Fibroblast of mammary gland (primary cell): ENCODE data around the gene ZNF367.
A peak's percentile ranks its signal among the peaks of the same experiment; 100 is the strongest.

Source experiments
- DNase-seq: peaks from one replicate; pipeline ENCODE4 v3.0.0-alpha.2; 2010; ENCODE audit warnings: low read depth
- H3K4me3 ChIP-seq: 2 replicates; pipeline ENCODE4 v1.5.1; 2011; ENCODE audit warnings: low read depth, mild to moderate bottlenecking, low read length, moderate library complexity; ENCODE audit not compliant: control insufficient read depth
- CTCF ChIP-seq: conservative IDR thresholded peaks from 2 replicates; pipeline ENCODE4 v1.5.1; 2011; ENCODE audit warnings: low read depth, low read length, inconsistent platforms; ENCODE audit not compliant: control insufficient read depth, insufficient read depth

ZNF367 gene

GRCh38 chr9:96460470-96460869 lies 42.3 kb upstream of the ZNF367 start:
- H3K4me3 ChIP-seq = no peak overlapping the region
- peak; percentile 84 for DNase-seq
- no peak for TF ChIP-seq CTCF

GRCh38 chr9:96459268-96460007 lies 41.3 kb upstream of the ZNF367 start:
- TF ChIP-seq CTCF = no peak
- H3K4me3 ChIP-seq = no peak overlapping the region
- no peak for DNase-seq

GRCh38 chr9:96458226-96458625 lies 40.1 kb upstream of the ZNF367 start:
- no peak overlapping the region for H3K4me3 ChIP-seq
- DNase-seq = no peak
- no peak for TF ChIP-seq CTCF

GRCh38 chr9:96457266-96457665 lies 39.1 kb upstream of the ZNF367 start:
- no peak overlapping the region for H3K4me3 ChIP-seq
- DNase-seq = no peak
- TF ChIP-seq CTCF = no peak

GRCh38 chr9:96453625-96454024 lies 35.5 kb upstream of the ZNF367 start:
- no peak overlapping the region for H3K4me3 ChIP-seq
- peak; percentile 80 for TF ChIP-seq CTCF
- peak; percentile 70 for DNase-seq

- no peak for TF ChIP-seq CTCF
- peak; percentile 35 for DNase-seq
- peak overlapping the region; percentile 74 for H3K4me3 ChIP-seq
These were observed 32.7 kb upstream of the ZNF367 start for GRCh38 chr9:96450613-96451528.
